ENCODE results near the gene CLEC7A. TPM values are rescaled to one million over a fixed set of nuclear protein-coding genes. Genes with fewer than 3 reads are reported as not detected.

CLEC7A gene
- total RNA-seq, 1 donor from 2014 or later: not detected

GRCh38 chr12:10097521-10097920 is 32.5 kb downstream of the CLEC7A start:
- intact Hi-C loops (cut with micrococcal nuclease): no loop called here

DNA sequence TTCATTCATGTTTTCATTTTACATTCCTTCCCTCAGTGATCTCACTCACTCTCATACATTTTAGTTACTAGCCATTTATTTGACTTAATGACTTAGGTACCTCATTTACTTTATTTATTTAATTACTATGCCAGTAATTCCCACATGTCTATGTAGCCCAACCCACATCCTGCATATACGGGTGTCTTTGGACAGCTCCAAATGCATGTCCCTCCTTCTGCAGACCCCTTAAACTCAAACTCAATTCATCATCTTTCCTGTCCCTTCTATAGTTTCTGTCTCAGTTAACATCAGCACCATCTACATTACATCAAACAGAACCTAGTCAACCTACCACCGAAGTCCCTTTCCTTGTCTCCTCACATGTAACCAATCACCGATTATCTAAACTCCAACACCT is 34.0 kb downstream of the CLEC7A start:
- no peaks in the 10 kb centered on the region for H3K9me3 Mint-ChIP-seq
- intact Hi-C loops (cut with micrococcal nuclease): no loop called here

More at GRCh38 chr12:10097521-10097920, 32.5 kb downstream of the CLEC7A start:
- Mint-ChIP-seq H3K4me1 (no peaks in the 10 kb centered on the region), H3K36me3 (ENCODE audit: low read depth) (no peaks in the 10 kb centered on the region), H3K9me3 (no peaks in the 10 kb centered on the region), H3K4me3 (no peak overlapping the region), H3K27me3 (peaks cover 7% of the 10 kb centered on the region), H3K27ac (no peak overlapping the region)
- no peak for DNase-seq

GRCh38 chr12:10094646-10095395 is 35.2 kb downstream of the CLEC7A start:
- Mint-ChIP-seq H3K9me3 (no peaks in the 10 kb centered on the region), H3K4me3 (no peak overlapping the region), H3K27ac (no peak overlapping the region), H3K36me3 (ENCODE audit: low read depth) (no peaks in the 10 kb centered on the region), H3K27me3 (peaks cover 14% of the 10 kb centered on the region), H3K4me1 (no peaks in the 10 kb centered on the region)
- intact Hi-C loops (cut with micrococcal nuclease): no loop called here
- no peak for DNase-seq

More for the DNA sequence above, 34.0 kb downstream of the CLEC7A start:
- Mint-ChIP-seq H3K4me1 (no peaks in the 10 kb centered on the region), H3K36me3 (ENCODE audit: low read depth) (no peaks in the 10 kb centered on the region), H3K4me3 (no peak overlapping the region), H3K27ac (no peak overlapping the region), H3K27me3 (peaks cover 10% of the 10 kb centered on the region)
- DNase-seq: no peak

- intact Hi-C loops (cut with micrococcal nuclease): no loop called here
- H3K4me1 Mint-ChIP-seq: no peaks in the 10 kb centered on the region
- H3K27ac Mint-ChIP-seq: no peak overlapping the region
Observed at GRCh38 chr12:10088955-10089900, 40.8 kb downstream of the CLEC7A start.

DNA sequence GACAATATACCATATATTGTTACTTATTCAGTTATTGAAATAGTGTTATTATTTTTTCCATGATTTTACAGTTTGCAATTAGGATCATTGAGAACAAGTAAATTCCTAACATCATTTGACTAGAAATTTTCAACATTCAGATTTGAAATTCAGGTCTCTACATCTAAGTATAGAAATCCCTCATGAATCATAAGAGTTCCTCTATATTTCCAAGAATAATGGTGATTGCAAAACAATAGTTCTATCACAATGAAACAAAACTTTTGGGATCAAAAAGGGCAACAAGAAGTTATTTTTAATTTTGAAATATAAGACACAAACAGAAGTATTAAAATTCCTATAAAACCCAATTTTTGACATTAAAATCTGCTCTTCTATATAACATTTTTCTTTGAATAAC is 42.0 kb downstream of the CLEC7A start:
- H3K9me3 Mint-ChIP-seq: no peaks in the 10 kb centered on the region
- H3K4me1 Mint-ChIP-seq: no peaks in the 10 kb centered on the region
- no peaks in the 10 kb centered on the region for H3K36me3 Mint-ChIP-seq (ENCODE audit: low read depth)
- no peak for DNase-seq
- no peak overlapping the region for H3K27ac Mint-ChIP-seq
- H3K27me3 Mint-ChIP-seq: peaks cover 22% of the 10 kb centered on the region
- intact Hi-C loops (cut with micrococcal nuclease): no loop called here
- no peak overlapping the region for H3K4me3 Mint-ChIP-seq

More at GRCh38 chr12:10088955-10089900, 40.8 kb downstream of the CLEC7A start:
- no peak for DNase-seq
- Mint-ChIP-seq H3K4me3 (no peak overlapping the region), H3K9me3 (no peaks in the 10 kb centered on the region), H3K27me3 (peaks cover 21% of the 10 kb centered on the region), H3K36me3 (ENCODE audit: low read depth) (no peaks in the 10 kb centered on the region)

- no peak overlapping the region for H3K4me3 Mint-ChIP-seq
- H3K36me3 Mint-ChIP-seq (ENCODE audit: low read depth): no peaks in the 10 kb centered on the region
- intact Hi-C loops (cut with micrococcal nuclease): no loop called here
- H3K27me3 Mint-ChIP-seq: peaks cover 19% of the 10 kb centered on the region
- no peak overlapping the region for H3K27ac Mint-ChIP-seq
- no peaks in the 10 kb centered on the region for H3K4me1 Mint-ChIP-seq
- no peak for DNase-seq
- H3K9me3 Mint-ChIP-seq: no peaks in the 10 kb centered on the region
Observed at GRCh38 chr12:10086387-10086786, 43.6 kb downstream of the CLEC7A start.

- Mint-ChIP-seq H3K9me3 (no peaks in the 10 kb centered on the region), H3K27ac (no peak overlapping the region), H3K27me3 (peaks cover 13% of the 10 kb centered on the region), H3K36me3 (ENCODE audit: low read depth) (no peaks in the 10 kb centered on the region), H3K4me3 (no peak overlapping the region), H3K4me1 (no peaks in the 10 kb centered on the region)
- DNase-seq: no peak
- intact Hi-C loops (cut with micrococcal nuclease): no loop called here
Observed at GRCh38 chr12:10084733-10085132, 45.3 kb downstream of the CLEC7A start.

DNA sequence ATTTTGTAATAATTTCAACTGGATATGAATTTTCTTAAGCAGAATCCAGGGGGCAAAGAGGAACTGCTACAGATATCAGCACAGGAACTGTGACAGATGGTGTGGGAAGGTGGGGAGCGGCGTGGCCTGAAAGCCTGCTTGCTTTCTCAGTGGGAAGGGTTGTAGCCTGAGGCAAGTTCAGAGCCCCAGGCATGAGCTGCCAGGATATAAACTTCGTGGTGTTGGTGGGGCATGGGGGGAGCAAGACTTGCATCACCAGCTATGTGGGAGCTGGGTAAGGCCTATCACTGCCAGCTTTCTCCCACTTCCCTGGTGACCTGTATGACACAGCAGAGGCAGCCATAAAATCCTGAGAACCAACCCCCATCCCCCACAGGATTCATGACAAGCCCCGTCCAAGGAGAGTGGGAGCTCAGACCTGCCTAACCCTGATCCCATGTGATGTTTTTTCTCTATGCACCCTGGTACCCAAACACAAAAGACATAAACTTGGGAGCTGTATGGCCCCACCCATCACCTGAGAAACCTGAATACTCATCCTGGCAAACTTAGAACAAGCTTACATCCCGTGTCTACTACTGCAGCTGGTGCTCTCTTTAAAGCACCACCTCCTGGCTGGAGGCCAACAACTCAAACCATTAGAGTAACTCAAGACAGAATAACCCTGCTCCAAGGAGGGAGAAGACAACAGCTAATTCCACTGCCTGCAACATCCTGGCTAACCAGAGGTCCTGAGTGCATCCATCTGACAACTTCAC is 47.7 kb downstream of the CLEC7A start:
- Mint-ChIP-seq H3K9me3 (no peaks in the 10 kb centered on the region), H3K27me3 (peaks cover 16% of the 10 kb centered on the region), H3K4me3 (no peak overlapping the region), H3K4me1 (no peaks in the 10 kb centered on the region), H3K36me3 (ENCODE audit: low read depth) (no peaks in the 10 kb centered on the region), H3K27ac (no peak overlapping the region)
- no peak for DNase-seq
- intact Hi-C loops (cut with micrococcal nuclease): no loop called here

GRCh38 chr12:10075451-10075850 is 54.5 kb downstream of the CLEC7A start:
- intact Hi-C loops (cut with micrococcal nuclease): no loop called here
- no peaks in the 10 kb centered on the region for H3K4me1 Mint-ChIP-seq
- no peaks in the 10 kb centered on the region for H3K9me3 Mint-ChIP-seq
- no peak overlapping the region for H3K27ac Mint-ChIP-seq
- no peak for DNase-seq
- H3K4me3 Mint-ChIP-seq: no peak overlapping the region
- H3K36me3 Mint-ChIP-seq (ENCODE audit: low read depth): no peaks in the 10 kb centered on the region
- H3K27me3 Mint-ChIP-seq: peaks cover 21% of the 10 kb centered on the region

- Mint-ChIP-seq H3K27me3 (peaks cover 28% of the 10 kb centered on the region), H3K27ac (no peak overlapping the region), H3K4me3 (no peak overlapping the region), H3K36me3 (ENCODE audit: low read depth) (no peaks in the 10 kb centered on the region), H3K9me3 (no peaks in the 10 kb centered on the region), H3K4me1 (no peaks in the 10 kb centered on the region)
- intact Hi-C loops (cut with micrococcal nuclease): no loop called here
- no peak for DNase-seq
Observed at GRCh38 chr12:10073261-10073660, 56.7 kb downstream of the CLEC7A start.

GRCh38 chr12:10072131-10072530 is 57.9 kb downstream of the CLEC7A start:
- H3K4me1 Mint-ChIP-seq: no peaks in the 10 kb centered on the region
- no peak overlapping the region for H3K4me3 Mint-ChIP-seq
- no peaks in the 10 kb centered on the region for H3K9me3 Mint-ChIP-seq

GRCh38 chr12:10070380-10070779 is 59.6 kb downstream of the CLEC7A start:
- Mint-ChIP-seq H3K9me3 (no peaks in the 10 kb centered on the region), H3K4me1 (no peaks in the 10 kb centered on the region), H3K36me3 (ENCODE audit: low read depth) (no peaks in the 10 kb centered on the region), H3K27ac (no peak overlapping the region), H3K27me3 (peaks cover 22% of the 10 kb centered on the region), H3K4me3 (no peak overlapping the region)
- intact Hi-C loops (cut with micrococcal nuclease): no loop called here
- no peak for DNase-seq

More at GRCh38 chr12:10072131-10072530, 57.9 kb downstream of the CLEC7A start:
- DNase-seq: no peak
- no peaks in the 10 kb centered on the region for H3K36me3 Mint-ChIP-seq (ENCODE audit: low read depth)
- no peak overlapping the region for H3K27ac Mint-ChIP-seq
- intact Hi-C loops (cut with micrococcal nuclease): no loop called here
- H3K27me3 Mint-ChIP-seq: peaks cover 25% of the 10 kb centered on the region

DNA sequence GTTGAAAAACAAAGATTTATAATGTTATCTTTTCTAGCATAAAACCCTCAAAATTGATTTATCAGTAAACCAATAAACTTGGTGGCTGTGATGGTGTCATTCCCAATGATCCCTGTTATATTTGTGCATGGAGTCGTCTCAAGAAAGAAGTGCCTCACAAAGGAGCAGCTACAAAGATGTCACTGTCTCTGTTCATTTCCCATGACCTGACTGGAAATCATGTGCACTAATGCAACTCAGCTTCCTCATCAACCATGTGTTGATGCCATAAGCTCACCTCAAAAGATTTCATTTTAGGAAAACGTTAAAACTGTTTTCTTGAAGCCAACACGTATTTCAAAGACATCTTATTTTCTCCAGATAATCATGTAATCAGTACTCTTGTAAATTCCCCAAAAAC is 60.0 kb downstream of the CLEC7A start:
- Mint-ChIP-seq H3K9me3 (no peaks in the 10 kb centered on the region), H3K36me3 (ENCODE audit: low read depth) (no peaks in the 10 kb centered on the region), H3K4me3 (no peak overlapping the region), H3K4me1 (peaks cover 2% of the 10 kb centered on the region), H3K27me3 (peaks cover 20% of the 10 kb centered on the region), H3K27ac (no peak overlapping the region)
- intact Hi-C loops (cut with micrococcal nuclease): no loop called here
- no peak for DNase-seq

Data from activated CD4-positive, alpha-beta T cell treated with anti-CD3 and anti-CD28 coated beads, Interleukin-2, amount 10 ng/mL, durations not matched to agents 24 days and 14 days (primary cell).